Thyroid gland (tissue), 4 donors: ENCODE results near the gene DHH. TPM values are rescaled to one million over a fixed set of nuclear protein-coding genes. Genes with fewer than 3 reads are reported as not detected.

ENCODE experiments used
- DNase-seq, 2 donors: peaks; one replicate each; pipeline ENCODE4 v3.0.0-alpha.2; 2019
- H3K27ac ChIP-seq, 3 donors: fragments of 200-600 bp; sonication (generic); 1 replicate in 2 of 3; 2 replicates in 1 of 3; pipeline ENCODE4 v1.5.1; 2016 to 2019; ENCODE audit warnings: mild to moderate bottlenecking in 1 of 3, moderate library complexity in 1 of 3
- H3K27me3 ChIP-seq: fragments of 200-600 bp; sonication (generic); one replicate; pipeline ENCODE4 v1.5.1; 2019
- H3K36me3 ChIP-seq, 2 donors: fragments of 200-600 bp; sonication (generic); one replicate each; pipeline ENCODE4 v1.5.1; 2016 to 2019
- H3K4me1 ChIP-seq, 2 donors: fragments of 200-600 bp; sonication (generic); one replicate each; pipeline ENCODE4 v1.5.1; 2017 to 2019
- H3K4me3 ChIP-seq, 3 donors: fragments of 200-600 bp; sonication (generic); replicated peaks in 1 of 3; 1 replicate in 2 of 3; 2 replicates in 1 of 3; pipeline ENCODE4 v1.5.1; 2016; ENCODE audit warnings: mild to moderate bottlenecking in 1 of 3
- H3K9me3 ChIP-seq: fragments of 200-600 bp; sonication (generic); one replicate; pipeline ENCODE4 v1.5.1; 2017
- POLR2A ChIP-seq, 2 donors: fragments of 450-650 bp; IDR thresholded peaks; one replicate each; pipeline ENCODE4 v1.6.1; 2017; ENCODE audit warnings: antibody characterized with exemption in 2 of 2, mild to moderate bottlenecking in 2 of 2, moderate library complexity in 1 of 2
- WGBS, 2 donors: methylation state at CpG; one replicate each; pipeline ENCODE4 v1.1.5; 2017; 5-methylcytosine and 5-hydroxymethylcytosine counted together
- intact Hi-C: fragments of 100-400 bp; cut with DNase I; formaldehyde crosslinking; loops from one replicate; pipeline ENCODE4 v1.15.1; 2023
- total RNA-seq, 4 donors: library from RNA; depleted of rRNA; stranded (reverse); fragments of >200 nt; gene quantifications; one replicate each; pipeline ENCODE4 v1.2.3, GENCODE V29; 2016
- TF ChIP-seq, protein P1 (sequence below), 6 experiments: fragments of 200-600 bp in 3 of 6; fragments of 450-650 bp in 3 of 6; sonication (generic) in 3 of 6; IDR thresholded peaks; one replicate each; pipeline ENCODE4 v1.5.1; 2016 to 2019; ENCODE audit warnings: antibody characterized with exemption in 6 of 6, mild to moderate bottlenecking in 2 of 6, inconsistent platforms in 1 of 6, moderate library complexity in 1 of 6

DHH gene
- total RNA-seq, 4 donors from 2014 or later: 0.17 to 0.94 (median 0.44) TPM

DNA sequence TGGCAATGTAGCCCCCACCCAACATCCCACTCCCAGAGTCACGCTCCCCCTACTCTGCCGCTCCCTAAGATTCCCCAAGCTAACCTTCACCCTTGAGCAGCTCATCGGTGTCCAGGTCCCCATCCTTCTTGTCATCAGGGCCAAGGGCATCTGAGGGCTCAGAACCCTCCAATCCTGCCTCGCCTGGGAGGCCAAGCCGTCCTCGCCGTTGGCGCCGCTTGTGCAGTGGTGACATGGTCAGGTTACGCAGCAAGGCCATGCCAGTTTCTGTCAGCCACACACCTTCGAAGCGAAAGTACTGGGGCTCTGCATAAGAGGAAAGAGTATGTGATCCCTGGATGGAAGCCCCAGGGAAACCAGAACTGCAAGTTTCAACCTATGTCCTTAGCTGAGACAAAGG lies 49.9 kb downstream of the DHH start:
- intact Hi-C loops: no loop called here
- TF ChIP-seq, protein P1, sequence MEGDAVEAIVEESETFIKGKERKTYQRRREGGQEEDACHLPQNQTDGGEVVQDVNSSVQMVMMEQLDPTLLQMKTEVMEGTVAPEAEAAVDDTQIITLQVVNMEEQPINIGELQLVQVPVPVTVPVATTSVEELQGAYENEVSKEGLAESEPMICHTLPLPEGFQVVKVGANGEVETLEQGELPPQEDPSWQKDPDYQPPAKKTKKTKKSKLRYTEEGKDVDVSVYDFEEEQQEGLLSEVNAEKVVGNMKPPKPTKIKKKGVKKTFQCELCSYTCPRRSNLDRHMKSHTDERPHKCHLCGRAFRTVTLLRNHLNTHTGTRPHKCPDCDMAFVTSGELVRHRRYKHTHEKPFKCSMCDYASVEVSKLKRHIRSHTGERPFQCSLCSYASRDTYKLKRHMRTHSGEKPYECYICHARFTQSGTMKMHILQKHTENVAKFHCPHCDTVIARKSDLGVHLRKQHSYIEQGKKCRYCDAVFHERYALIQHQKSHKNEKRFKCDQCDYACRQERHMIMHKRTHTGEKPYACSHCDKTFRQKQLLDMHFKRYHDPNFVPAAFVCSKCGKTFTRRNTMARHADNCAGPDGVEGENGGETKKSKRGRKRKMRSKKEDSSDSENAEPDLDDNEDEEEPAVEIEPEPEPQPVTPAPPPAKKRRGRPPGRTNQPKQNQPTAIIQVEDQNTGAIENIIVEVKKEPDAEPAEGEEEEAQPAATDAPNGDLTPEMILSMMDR (IDR thresholded peaks at IDR 0.05): no peak
- no peak for TF ChIP-seq POLR2A (IDR thresholded peaks at IDR 0.05)
- Histone ChIP-seq H3K4me3 (no peak overlapping the region), H3K27ac (no peak overlapping the region), H3K27me3 (no peaks in the 10 kb centered on the region), H3K9me3 (no peaks in the 10 kb centered on the region), H3K4me1 (no peaks in the 10 kb centered on the region), H3K36me3 (peaks cover 93 to 98% of the 10 kb centered on the region in 2 donors)
- no peak for DNase-seq
- 98 to 99% methylated on average over 12 of the region's 12 CpGs for WGBS, 2 donors

DNA sequence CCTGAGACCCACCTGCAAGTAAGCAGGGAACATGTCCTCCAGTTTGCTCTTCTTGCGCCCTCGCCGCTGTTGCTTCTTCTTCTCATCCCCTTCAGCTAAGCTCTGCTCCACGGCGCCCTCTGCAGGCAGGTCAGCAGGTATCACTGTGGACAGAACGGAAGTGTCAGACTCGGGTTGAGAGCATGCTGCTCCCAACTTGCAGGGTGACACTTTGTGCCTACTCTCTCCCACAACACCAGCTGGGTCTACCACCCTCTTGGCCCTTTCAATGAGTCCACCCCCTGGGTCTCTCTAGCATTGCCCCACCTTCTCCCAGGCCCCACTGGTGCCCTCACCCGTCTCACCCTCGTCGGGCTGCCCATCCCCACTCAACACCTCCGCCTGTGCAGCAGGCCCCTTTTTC lies 50.7 kb downstream of the DHH start:
- TF ChIP-seq, protein P1 (IDR thresholded peaks at IDR 0.05): peak in 5 of 6 experiments; percentile 18 to 52 (median 29)
- no peak for TF ChIP-seq POLR2A (IDR thresholded peaks at IDR 0.05)
- intact Hi-C loops: no loop called here
- DNase-seq: peak in 1 of 2 donors; percentile 44
- Histone ChIP-seq H3K9me3 (no peaks in the 10 kb centered on the region), H3K4me1 (no peaks in the 10 kb centered on the region), H3K27ac (no peak overlapping the region), H3K27me3 (no peaks in the 10 kb centered on the region), H3K36me3 (peaks cover 94 to 99% of the 10 kb centered on the region in 2 donors), H3K4me3 (no peak overlapping the region)
- WGBS, 2 donors: 70% methylated on average over 11 of the region's 11 CpGs

DNA sequence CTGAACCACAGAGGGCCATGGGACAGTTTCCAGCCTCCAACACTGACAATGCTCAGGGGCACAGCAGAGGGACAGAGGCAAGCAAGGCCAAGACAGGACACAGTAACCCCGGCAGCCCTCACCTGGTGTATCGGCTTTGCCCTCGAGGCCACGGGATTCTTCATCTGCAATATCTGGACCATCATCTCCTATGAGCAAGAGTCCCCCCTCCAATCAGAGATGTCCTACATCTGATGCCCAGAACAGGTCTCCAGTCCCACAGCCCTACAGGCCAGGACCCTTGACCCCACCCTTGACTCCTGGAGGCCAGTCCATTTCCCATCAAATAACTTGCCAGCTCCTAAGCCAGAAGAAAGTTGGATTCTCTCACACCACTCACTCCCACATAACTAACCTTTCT lies 51.4 kb downstream of the DHH start:
- DNase-seq: no peak
- WGBS, 2 donors: 95 to 100% methylated on average over 4 of the region's 4 CpGs
- no peaks in the 10 kb centered on the region for H3K4me1 ChIP-seq
- H3K9me3 ChIP-seq: no peaks in the 10 kb centered on the region
- intact Hi-C loops: no loop called here
- H3K4me3 ChIP-seq: no peak overlapping the region
- no peak overlapping the region for H3K27ac ChIP-seq
- H3K36me3 ChIP-seq: peaks cover 94 to 99% of the 10 kb centered on the region in 2 donors
- TF ChIP-seq POLR2A (IDR thresholded peaks at IDR 0.05): no peak
- TF ChIP-seq, protein P1 (IDR thresholded peaks at IDR 0.05): no peak
- H3K27me3 ChIP-seq: no peaks in the 10 kb centered on the region

DNA sequence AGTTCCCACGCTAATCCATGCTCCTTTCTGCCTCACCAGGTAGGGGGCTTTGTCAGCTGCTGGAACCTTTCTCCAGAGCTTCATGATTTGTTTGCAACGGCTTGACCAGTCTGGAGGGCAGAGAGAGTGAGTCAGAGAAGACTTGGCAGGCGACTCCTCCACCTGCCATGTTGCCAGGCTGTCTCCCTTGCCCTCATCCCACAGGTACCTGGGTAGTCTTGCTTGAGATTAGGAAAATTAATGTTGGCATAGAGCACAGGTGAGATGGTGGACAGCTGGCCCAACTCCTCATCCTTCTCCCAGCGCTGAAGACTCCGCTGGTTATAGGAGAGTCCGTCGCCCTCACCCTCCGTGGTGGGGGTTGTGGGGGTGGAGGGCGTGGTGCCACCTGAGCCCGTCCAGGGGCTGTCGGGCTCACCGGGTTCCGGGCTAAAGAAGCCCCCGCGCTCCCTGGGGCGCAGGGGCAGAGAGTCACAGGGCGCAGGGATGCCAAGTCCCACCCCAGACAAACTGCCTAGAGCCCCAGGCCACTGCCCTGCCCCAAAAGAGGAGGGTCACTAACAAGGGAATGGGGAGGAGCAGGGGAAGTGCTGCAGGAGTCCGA lies 52.6 kb downstream of the DHH start:
- no peak for DNase-seq
- 91 to 94% methylated on average over 12 to 18 of the region's 18 CpGs for WGBS, 2 donors
- Histone ChIP-seq H3K36me3 (peaks cover 92 to 100% of the 10 kb centered on the region in 2 donors), H3K27me3 (no peaks in the 10 kb centered on the region), H3K27ac (no peak overlapping the region), H3K9me3 (no peaks in the 10 kb centered on the region), H3K4me3 (no peak overlapping the region), H3K4me1 (no peaks in the 10 kb centered on the region)
- intact Hi-C loops: no loop called here
- TF ChIP-seq, protein P1 (IDR thresholded peaks at IDR 0.05): no peak
- no peak for TF ChIP-seq POLR2A (IDR thresholded peaks at IDR 0.05)

DNA sequence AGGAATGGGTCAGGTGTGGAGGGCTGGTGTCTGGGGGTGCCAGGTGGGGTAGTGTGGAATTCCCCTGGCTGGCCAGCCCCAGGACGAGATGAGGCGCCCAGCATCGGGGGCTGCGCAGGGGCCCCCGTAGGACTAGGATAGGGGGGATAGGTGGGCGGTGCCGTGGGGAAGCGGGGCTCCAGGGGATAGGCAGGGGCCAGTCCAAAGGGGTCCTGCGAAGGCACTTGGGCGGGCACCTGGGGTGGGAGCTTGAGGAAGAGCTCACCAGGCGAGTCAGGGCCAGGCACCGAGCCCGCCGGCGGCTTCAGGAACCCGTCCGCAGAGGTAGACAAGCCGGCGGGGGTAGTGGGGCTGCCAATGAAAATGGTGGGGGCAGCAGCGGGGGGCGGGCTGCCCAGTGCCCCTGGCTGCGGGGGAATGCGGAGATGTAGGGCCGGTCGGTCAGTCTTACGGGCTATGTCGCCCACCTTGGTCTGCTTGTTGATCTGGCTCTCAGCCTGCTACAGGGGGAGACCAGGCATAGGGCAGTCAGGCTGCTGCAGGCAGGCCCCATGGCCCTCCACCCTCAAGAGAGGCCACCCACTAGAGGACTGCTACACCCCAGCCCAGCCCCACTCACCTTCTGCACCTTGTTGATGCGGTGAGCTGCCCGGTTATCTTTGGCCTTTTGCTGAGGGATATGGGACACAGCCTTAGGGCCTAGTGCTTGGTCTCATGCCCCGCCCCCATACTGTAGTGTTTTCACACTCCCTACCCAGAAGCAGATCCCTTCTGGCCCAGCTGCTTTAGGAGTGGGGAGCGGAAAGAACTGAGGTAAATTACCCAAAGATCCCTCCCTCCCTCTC lies 53.3 kb downstream of the DHH start:
- intact Hi-C loops: no loop called here
- DNase-seq: no peak
- Histone ChIP-seq H3K4me1 (no peaks in the 10 kb centered on the region), H3K36me3 (peaks cover 87 to 96% of the 10 kb centered on the region in 2 donors), H3K27ac (no peak overlapping the region), H3K9me3 (no peaks in the 10 kb centered on the region), H3K4me3 (no peak overlapping the region), H3K27me3 (no peaks in the 10 kb centered on the region)
- no peak for TF ChIP-seq POLR2A (IDR thresholded peaks at IDR 0.05)
- TF ChIP-seq, protein P1 (IDR thresholded peaks at IDR 0.05): no peak
- 95% methylated on average over 9 to 28 of the region's 31 CpGs for WGBS, 2 donors
